ENCODE data around the gene SUMO3. TPM values are rescaled to one million over a fixed set of nuclear protein-coding genes. Genes with fewer than 3 reads are reported as not detected.
A peak's percentile ranks its signal among the peaks of the same experiment; 100 is the strongest.
"Not testable (repeated sequence)": the region's sequence is repeated elsewhere in the genome, so short reads cannot be mapped to it uniquely, and the experiment has no call there.

SUMO3 gene
- total RNA-seq, 2 experiments from 2014 or later, result 83.4 to 84.9 TPM

- Mint-ChIP-seq H3K9me3 (ENCODE audit: low read depth) (no peaks in the 10 kb centered on the region), H3K4me3 (no peak overlapping the region), H3K27ac (no peak overlapping the region), H3K27me3 (no peaks in the 10 kb centered on the region), H3K4me1 (peaks cover 7% of the 10 kb centered on the region), H3K36me3 (ENCODE audit: low read depth) (no peaks in the 10 kb centered on the region)
- DNase-seq (no peak), ATAC-seq (no peak)
- CTCF ChIA-PET, result no interaction called here
- intact Hi-C loops (cut with DNase I, micrococcal nuclease), result no loop called here
- POLR2A ChIA-PET, result no interaction called here
Observed at GRCh38 chr21:44835647-44835973, 17.7 kb upstream of the SUMO3 start.

- H3K27ac Mint-ChIP-seq, result no peak overlapping the region
- ATAC-seq (no peak), DNase-seq (no peak)
- H3K9me3 Mint-ChIP-seq (ENCODE audit: low read depth), result no peaks in the 10 kb centered on the region
- POLR2A ChIA-PET, result no interaction called here
- intact Hi-C loops (cut with DNase I, micrococcal nuclease), result loop anchor here in 1 of 2 experiments (5.0 kb wide), 1 partner anchor 37 kb away; the partner anchor contains the start of gene PTTG1IP
- H3K4me3 Mint-ChIP-seq, result no peak overlapping the region
- no peaks in the 10 kb centered on the region for H3K36me3 Mint-ChIP-seq (ENCODE audit: low read depth)
- peaks cover 10% of the 10 kb centered on the region for H3K4me1 Mint-ChIP-seq
- H3K27me3 Mint-ChIP-seq, result no peaks in the 10 kb centered on the region
- CTCF ChIA-PET, result no interaction called here
Observed at GRCh38 chr21:44834951-44835646, 17.2 kb upstream of the SUMO3 start.

- CTCF ChIA-PET, result no interaction called here
- Mint-ChIP-seq H3K36me3 (ENCODE audit: low read depth) (no peaks in the 10 kb centered on the region), H3K27ac (no peak overlapping the region), H3K4me1 (peaks cover 17% of the 10 kb centered on the region), H3K27me3 (no peaks in the 10 kb centered on the region), H3K4me3 (no peak overlapping the region), H3K9me3 (ENCODE audit: low read depth) (no peaks in the 10 kb centered on the region)
- POLR2A ChIA-PET, result no interaction called here
- no peak for DNase-seq
- intact Hi-C loops (cut with DNase I, micrococcal nuclease), result loop anchor here in 1 of 2 experiments (5.0 kb wide), 1 partner anchor 38 kb away; the partner anchor contains the start of gene PTTG1IP
- ATAC-seq, result no peak
Observed at GRCh38 chr21:44834231-44834950, 16.5 kb upstream of the SUMO3 start.

GRCh38 chr21:44833663-44834062 lies 15.8 kb upstream of the SUMO3 start:
- peaks cover 22% of the 10 kb centered on the region for H3K4me1 Mint-ChIP-seq
- peaks cover 3% of the 10 kb centered on the region for H3K9me3 Mint-ChIP-seq (ENCODE audit: low read depth)
- H3K36me3 Mint-ChIP-seq (ENCODE audit: low read depth), result no peaks in the 10 kb centered on the region
- ATAC-seq, result no peak
- ChIA-PET POLR2A (no interaction called here), CTCF (no interaction called here)
- intact Hi-C loops (cut with DNase I, micrococcal nuclease), result loop anchor here in 1 of 2 experiments (5.0 kb wide), 1 partner anchor 39 kb away; the partner anchor contains the start of gene PTTG1IP
- H3K27me3 Mint-ChIP-seq, result no peaks in the 10 kb centered on the region
- H3K27ac Mint-ChIP-seq, result no peak overlapping the region
- H3K4me3 Mint-ChIP-seq, result no peak overlapping the region
- DNase-seq, result no peak

- H3K36me3 Mint-ChIP-seq (ENCODE audit: low read depth); H3K27ac Mint-ChIP-seq; CTCF ChIA-PET; POLR2A ChIA-PET; DNase-seq; H3K4me3 Mint-ChIP-seq; ATAC-seq; H3K27me3 Mint-ChIP-seq: not testable (repeated sequence)
- intact Hi-C loops (cut with DNase I, micrococcal nuclease), result loop anchor here in 1 of 2 experiments (5.0 kb wide), 1 partner anchor 40 kb away; the partner anchor contains the start of gene PTTG1IP
- H3K4me1 Mint-ChIP-seq, result peaks cover 27% of the 10 kb centered on the region
- H3K9me3 Mint-ChIP-seq (ENCODE audit: low read depth), result peaks cover 11% of the 10 kb centered on the region
Observed at GRCh38 chr21:44832516-44833255, 14.8 kb upstream of the SUMO3 start.

GRCh38 chr21:44831227-44831860 lies 13.5 kb upstream of the SUMO3 start:
- Mint-ChIP-seq H3K36me3 (ENCODE audit: low read depth) (peaks cover 7% of the 10 kb centered on the region), H3K4me3 (no peak overlapping the region), H3K27me3 (no peaks in the 10 kb centered on the region), H3K27ac (peak overlapping the region; percentile 7), H3K9me3 (ENCODE audit: low read depth) (peaks cover 15% of the 10 kb centered on the region), H3K4me1 (peaks cover 27% of the 10 kb centered on the region)
- DNase-seq (no peak), ATAC-seq (no peak)
- intact Hi-C loops (cut with DNase I, micrococcal nuclease), result loop anchor here in 1 of 2 experiments (5.0 kb wide), 1 partner anchor 41 kb away; the partner anchor contains the start of gene PTTG1IP
- CTCF ChIA-PET, result no interaction called here
- POLR2A ChIA-PET, result no interaction called here

- intact Hi-C loops (cut with DNase I, micrococcal nuclease), result loop anchor here (1.0 to 5.0 kb wide), 2 partner anchors 11 to 43 kb away; partner anchors contain the start of genes PTTG1IP (in 1 of the 2) and SUMO3 (in 1 of the 2)
- H3K4me1 Mint-ChIP-seq, result peaks cover 27% of the 10 kb centered on the region
- ChIA-PET POLR2A (interaction anchor here (1.0 kb wide), 1 partner anchor 44 kb away, joined by 6 read pairs; the partner anchor contains the start of gene PTTG1IP), CTCF (interaction anchor here (1.4 kb wide), 1 partner anchor 36 kb away, joined by 3 read pairs; no protein-coding TSS in a partner anchor)
- H3K36me3 Mint-ChIP-seq (ENCODE audit: low read depth), result peaks cover 7% of the 10 kb centered on the region
- peak; percentile 41 for DNase-seq
- H3K27me3 Mint-ChIP-seq, result no peaks in the 10 kb centered on the region
- peak overlapping the region; percentile 67 for H3K27ac Mint-ChIP-seq
- peaks cover 15% of the 10 kb centered on the region for H3K9me3 Mint-ChIP-seq (ENCODE audit: low read depth)
- no peak overlapping the region for H3K4me3 Mint-ChIP-seq
- ATAC-seq, result peak; percentile 87
Observed at GRCh38 chr21:44829507-44830092, 11.7 kb upstream of the SUMO3 start.

- Mint-ChIP-seq H3K9me3 (ENCODE audit: low read depth) (peaks cover 19% of the 10 kb centered on the region), H3K27ac (peak overlapping the region; percentile 61), H3K36me3 (ENCODE audit: low read depth) (peaks cover 7% of the 10 kb centered on the region), H3K4me1 (peaks cover 27% of the 10 kb centered on the region), H3K27me3 (no peaks in the 10 kb centered on the region), H3K4me3 (no peak overlapping the region)
- ATAC-seq (no peak), DNase-seq (no peak)
- intact Hi-C loops (cut with DNase I, micrococcal nuclease), result loop anchor here in 1 of 2 experiments (1.0 kb wide), 1 partner anchor 10 kb away; the partner anchor contains the start of gene SUMO3
- POLR2A ChIA-PET, result no interaction called here
- CTCF ChIA-PET, result interaction anchor here (0.6 to 1.4 kb wide), 4 partner anchors 9 to 51 kb away, joined by 3 read pairs; no protein-coding TSS in a partner anchor
Observed at GRCh38 chr21:44828362-44829056, 10.6 kb upstream of the SUMO3 start.

GRCh38 chr21:44823179-44823660 lies 5.4 kb upstream of the SUMO3 start:
- H3K4me3 Mint-ChIP-seq, result no peak overlapping the region
- peaks cover 5% of the 10 kb centered on the region for H3K36me3 Mint-ChIP-seq (ENCODE audit: low read depth)
- POLR2A ChIA-PET, result interaction anchor here (0.7 kb wide), 1 partner anchor 29 kb away, joined by 3 read pairs; no protein-coding TSS in a partner anchor
- ATAC-seq, result no peak
- no peak for DNase-seq
- CTCF ChIA-PET, result interaction anchor here (0.6 to 0.9 kb wide), 2 partner anchors 51 to 520 kb away, joined by 3 read pairs; no protein-coding TSS in a partner anchor
- H3K27me3 Mint-ChIP-seq, result no peaks in the 10 kb centered on the region
- H3K9me3 Mint-ChIP-seq (ENCODE audit: low read depth), result peaks cover 25% of the 10 kb centered on the region
- intact Hi-C loops (cut with DNase I, micrococcal nuclease), result no loop called here
- H3K4me1 Mint-ChIP-seq, result peaks cover 3% of the 10 kb centered on the region
- H3K27ac Mint-ChIP-seq, result no peak overlapping the region
